ENCODE results near the gene BIRC2.
A peak's percentile ranks its signal among the peaks of the same experiment; 100 is the strongest.
"Not testable (repeated sequence)": the region's sequence is repeated elsewhere in the genome, so short reads cannot be mapped to it uniquely, and the experiment has no call there.

BIRC2 gene

DNA sequence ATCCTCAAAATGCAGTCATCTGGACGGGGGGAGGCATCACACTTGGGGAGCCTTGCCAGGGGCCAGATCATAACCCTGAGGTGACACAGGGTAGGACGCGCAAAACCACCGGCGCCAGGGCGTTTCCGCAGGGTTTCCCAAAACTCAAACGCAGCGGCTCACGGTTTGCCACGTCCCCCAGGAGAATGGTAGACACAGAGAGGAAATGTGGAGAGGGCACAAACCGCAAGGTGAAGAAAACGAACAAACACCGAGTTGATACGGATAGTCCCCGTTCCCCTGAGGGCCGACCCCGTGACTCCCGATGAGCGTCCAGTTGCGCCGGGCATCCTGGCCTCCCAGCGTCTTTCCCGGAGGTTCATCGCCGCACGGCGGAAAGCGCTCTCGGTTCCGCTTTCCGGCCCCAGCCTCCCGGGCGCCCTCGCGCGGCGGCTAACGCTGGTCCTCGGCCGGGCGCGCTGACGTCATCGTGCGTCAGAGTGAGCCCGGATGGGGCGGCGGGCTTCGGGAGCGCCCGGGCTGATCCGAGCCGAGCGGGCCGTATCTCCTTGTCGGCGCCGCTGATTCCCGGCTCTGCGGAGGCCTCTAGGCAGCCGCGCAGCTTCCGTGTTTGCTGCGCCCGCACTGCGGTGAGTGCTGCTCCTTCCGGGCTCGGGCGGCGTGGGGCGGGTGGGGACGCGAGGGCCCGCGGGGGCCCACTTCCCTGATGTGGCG, at the start of gene BIRC2:
BIRC2 (plus strand) TSS at position 467 of the 714 bp plus-strand sequence. CDS start 2,641 bp downstream, outside the sequence.
- Histone ChIP-seq H3K4me2 (ENCODE audit: low read length) (peak within 1 kb of the TSS; percentile 88), H3K9me2 (replicated peaks; ENCODE audit: control insufficient read depth, low read length) (no peaks in the 10 kb centered on the region), H3K36me3 (ENCODE audit: control insufficient read depth, low read length) (peaks cover 27% of the 10 kb centered on the region), H3K27me3 (ENCODE audit: control insufficient read depth, low read length) (no peaks in the 10 kb centered on the region; the same call in 1 of the 2 replicates), H3K79me2 (ENCODE audit: control insufficient read depth, low read length) (peaks cover 43% of the 10 kb centered on the region), H3K4me1 (ENCODE audit: control insufficient read depth, low read length) (peaks cover 46% of the 10 kb centered on the region), H4K20me1 (ENCODE audit: control insufficient read depth, insufficient read depth, low read depth, low read length) (no peaks in the 10 kb centered on the region), H3K4me3 (ENCODE audit: low read length) (peak within 1 kb of the TSS; percentile 91), H3F3A (ENCODE audit: control insufficient read depth, insufficient read depth) (peaks cover 15% of the 10 kb centered on the region; the same call in 1 of the 2 replicates), H3K27ac (ENCODE audit: low read depth, low read length) (peak within 1 kb of the TSS; percentile 81), H3K9me3 (ENCODE audit: control insufficient read depth, insufficient read depth, low read length) (no peaks in the 10 kb centered on the region)
- no peak for TF ChIP-seq EZH2phosphoT487 (IDR thresholded peaks at IDR 0.05; ENCODE audit: borderline replicate concordance, low read length)
- TF ChIP-seq, protein P1, sequence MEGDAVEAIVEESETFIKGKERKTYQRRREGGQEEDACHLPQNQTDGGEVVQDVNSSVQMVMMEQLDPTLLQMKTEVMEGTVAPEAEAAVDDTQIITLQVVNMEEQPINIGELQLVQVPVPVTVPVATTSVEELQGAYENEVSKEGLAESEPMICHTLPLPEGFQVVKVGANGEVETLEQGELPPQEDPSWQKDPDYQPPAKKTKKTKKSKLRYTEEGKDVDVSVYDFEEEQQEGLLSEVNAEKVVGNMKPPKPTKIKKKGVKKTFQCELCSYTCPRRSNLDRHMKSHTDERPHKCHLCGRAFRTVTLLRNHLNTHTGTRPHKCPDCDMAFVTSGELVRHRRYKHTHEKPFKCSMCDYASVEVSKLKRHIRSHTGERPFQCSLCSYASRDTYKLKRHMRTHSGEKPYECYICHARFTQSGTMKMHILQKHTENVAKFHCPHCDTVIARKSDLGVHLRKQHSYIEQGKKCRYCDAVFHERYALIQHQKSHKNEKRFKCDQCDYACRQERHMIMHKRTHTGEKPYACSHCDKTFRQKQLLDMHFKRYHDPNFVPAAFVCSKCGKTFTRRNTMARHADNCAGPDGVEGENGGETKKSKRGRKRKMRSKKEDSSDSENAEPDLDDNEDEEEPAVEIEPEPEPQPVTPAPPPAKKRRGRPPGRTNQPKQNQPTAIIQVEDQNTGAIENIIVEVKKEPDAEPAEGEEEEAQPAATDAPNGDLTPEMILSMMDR (IDR thresholded peaks at IDR 0.05; ENCODE audit: low read depth, low read length, poor library complexity, severe bottlenecking), result peak; percentile 64

DNA sequence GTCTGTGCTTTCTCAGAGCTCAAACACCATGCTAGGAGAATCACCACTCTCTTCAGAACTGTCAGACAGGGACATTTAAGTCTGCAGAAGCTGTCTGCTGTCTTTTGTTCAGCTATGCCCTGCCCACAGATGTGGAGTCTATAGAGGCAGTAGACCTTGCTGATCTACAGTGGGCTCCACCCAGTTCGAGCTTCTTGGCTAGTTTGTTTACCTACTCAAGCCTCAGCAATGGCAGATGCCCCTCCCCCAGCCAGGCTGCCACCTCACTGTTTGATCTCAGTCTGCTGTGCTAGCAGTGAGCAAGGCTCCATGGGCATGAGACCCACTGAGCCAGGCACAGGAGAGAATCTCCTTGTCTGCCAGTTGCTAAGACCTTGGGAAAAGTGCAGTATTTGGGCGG, 46.2 kb upstream of the BIRC2 start:
- H3K4me2 ChIP-seq (ENCODE audit: low read length); H3K9me2 ChIP-seq (replicated peaks; ENCODE audit: control insufficient read depth, low read length); H3K79me2 ChIP-seq (ENCODE audit: control insufficient read depth, low read length); H3K4me1 ChIP-seq (ENCODE audit: control insufficient read depth, low read length); H3K36me3 ChIP-seq (ENCODE audit: control insufficient read depth, low read length); H4K20me1 ChIP-seq (ENCODE audit: control insufficient read depth, insufficient read depth, low read depth, low read length); H3K4me3 ChIP-seq (ENCODE audit: low read length); H3K27me3 ChIP-seq (ENCODE audit: control insufficient read depth, low read length); H3K27ac ChIP-seq (ENCODE audit: low read depth, low read length); H3K9me3 ChIP-seq (ENCODE audit: control insufficient read depth, insufficient read depth, low read length); H3F3A ChIP-seq (ENCODE audit: control insufficient read depth, insufficient read depth): not testable (repeated sequence)

DNA sequence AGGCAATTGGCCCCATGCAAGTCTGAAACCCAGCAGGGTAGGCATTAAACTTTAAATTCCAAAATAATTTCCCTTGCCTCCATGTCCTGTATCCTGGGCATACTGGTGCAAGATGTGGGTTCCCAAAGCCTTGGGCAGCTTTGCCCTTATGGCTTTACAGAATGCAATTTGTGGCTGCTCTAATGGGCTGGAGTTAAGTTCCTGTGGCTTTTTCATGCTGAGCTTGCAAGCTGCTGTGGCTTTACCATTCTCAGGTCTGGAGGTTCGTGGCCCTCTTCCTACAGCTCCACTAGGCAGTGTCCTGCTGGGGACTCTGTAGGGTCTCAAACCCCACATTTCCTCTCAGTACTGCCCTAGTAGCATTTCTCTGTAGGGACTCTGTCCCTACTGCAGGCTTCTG, 44.8 kb upstream of the BIRC2 start:
- H3K4me1 ChIP-seq (ENCODE audit: control insufficient read depth, low read length), result peaks cover 22% of the 10 kb centered on the region
- H3F3A ChIP-seq (ENCODE audit: control insufficient read depth, insufficient read depth), result no peaks in the 10 kb centered on the region
- H3K9me2 ChIP-seq (replicated peaks; ENCODE audit: control insufficient read depth, low read length), result no peaks in the 10 kb centered on the region
- H4K20me1 ChIP-seq (ENCODE audit: control insufficient read depth, insufficient read depth, low read depth, low read length), result no peaks in the 10 kb centered on the region
- peaks cover 5% of the 10 kb centered on the region; the same call in 1 of the 2 replicates for H3K9me3 ChIP-seq (ENCODE audit: control insufficient read depth, insufficient read depth, low read length)
- TF ChIP-seq EZH2phosphoT487 (IDR thresholded peaks at IDR 0.05; ENCODE audit: borderline replicate concordance, low read length), result no peak
- TF ChIP-seq, protein P1 (IDR thresholded peaks at IDR 0.05; ENCODE audit: low read depth, low read length, poor library complexity, severe bottlenecking), result no peak
- H3K27me3 ChIP-seq (ENCODE audit: control insufficient read depth, low read length), result no peaks in the 10 kb centered on the region
- H3K4me2 ChIP-seq (ENCODE audit: low read length), result no peak overlapping the region
- H3K27ac ChIP-seq (ENCODE audit: low read depth, low read length), result no peak overlapping the region
- H3K36me3 ChIP-seq (ENCODE audit: control insufficient read depth, low read length), result no peaks in the 10 kb centered on the region
- no peaks in the 10 kb centered on the region for H3K79me2 ChIP-seq (ENCODE audit: control insufficient read depth, low read length)
- H3K4me3 ChIP-seq (ENCODE audit: low read length), result no peak overlapping the region

DNA sequence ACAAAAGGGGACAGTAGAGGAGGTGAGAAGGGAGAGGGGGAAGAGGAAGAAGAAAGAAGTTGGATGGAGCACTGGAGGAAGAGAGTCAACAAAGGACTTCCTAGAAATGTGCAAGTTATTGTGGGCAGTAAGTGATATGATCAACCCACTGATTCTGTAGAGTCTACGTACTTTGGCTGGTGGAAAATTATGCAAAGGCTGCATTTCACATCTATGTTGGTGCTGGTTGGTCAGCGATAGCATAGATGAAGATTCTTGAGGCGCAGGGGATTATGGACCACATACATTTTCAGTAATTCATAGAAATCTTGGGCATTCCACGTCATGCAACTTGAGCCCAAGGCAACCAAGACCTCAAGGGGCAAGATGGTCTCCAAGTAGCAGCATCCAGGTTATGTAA, 42.3 kb upstream of the BIRC2 start:
- Histone ChIP-seq H3F3A (ENCODE audit: control insufficient read depth, insufficient read depth) (no peaks in the 10 kb centered on the region), H3K27ac (ENCODE audit: low read depth, low read length) (no peak overlapping the region)
- TF ChIP-seq EZH2phosphoT487 (IDR thresholded peaks at IDR 0.05; ENCODE audit: borderline replicate concordance, low read length), result no peak
- TF ChIP-seq, protein P1 (IDR thresholded peaks at IDR 0.05; ENCODE audit: low read depth, low read length, poor library complexity, severe bottlenecking), result no peak

More for the DNA sequence above, 42.3 kb upstream of the BIRC2 start:
- Histone ChIP-seq H3K4me2 (ENCODE audit: low read length) (no peak overlapping the region), H3K9me2 (replicated peaks; ENCODE audit: control insufficient read depth, low read length) (no peaks in the 10 kb centered on the region), H3K36me3 (ENCODE audit: control insufficient read depth, low read length) (no peaks in the 10 kb centered on the region), H3K9me3 (ENCODE audit: control insufficient read depth, insufficient read depth, low read length) (peaks cover 5% of the 10 kb centered on the region; the same call in 1 of the 2 replicates), H3K4me3 (ENCODE audit: low read length) (no peak overlapping the region), H4K20me1 (ENCODE audit: control insufficient read depth, insufficient read depth, low read depth, low read length) (no peaks in the 10 kb centered on the region), H3K4me1 (ENCODE audit: control insufficient read depth, low read length) (peaks cover 25% of the 10 kb centered on the region), H3K79me2 (ENCODE audit: control insufficient read depth, low read length) (no peaks in the 10 kb centered on the region), H3K27me3 (ENCODE audit: control insufficient read depth, low read length) (no peaks in the 10 kb centered on the region)
